ENCODE measurements around the gene ACE2. TPM values are rescaled to one million over a fixed set of nuclear protein-coding genes. Genes with fewer than 3 reads are reported as not detected.
A peak's percentile ranks its signal among the peaks of the same experiment; 100 is the strongest.

Gene ACE2
- total and polyA plus RNA-seq, 9 of the 15 experiments (the other 6 are each of a cell fraction or from before 2014, with no cell fraction given): 0.03 to 0.09 (median 0.07) TPM; not detected in 6

- intact Hi-C loops (cut with micrococcal nuclease) (no loop called here), in situ Hi-C loops (cut with MboI) (loop anchor here (10.0 kb wide), 1 partner anchor 209 kb away; no protein-coding TSS in a partner anchor)
- H3K79me2 ChIP-seq (ENCODE audit: control insufficient read depth, insufficient read depth, low read length): no peaks in the 10 kb centered on the region
- H3K36me3 ChIP-seq (ENCODE audit: control insufficient read depth, insufficient read depth, low read length): no peaks in the 10 kb centered on the region; the same call in 2 of the 3 replicates
- H3K4me2 ChIP-seq (ENCODE audit: insufficient read depth, low read length): no peak overlapping the region
- peaks cover 0 to 18% of the 10 kb centered on the region in 2 experiments; a peak in 2 of 5 replicates for H3K4me1 ChIP-seq (replicated peaks in 1 of 2; ENCODE audit: control insufficient read depth in 2 of 2, insufficient read depth in 2 of 2, low read length in 2 of 2)
- peak overlapping the region; percentile 61; the same call in 1 of the 2 replicates for H2AFZ ChIP-seq (ENCODE audit: low read depth, low read length)
- no peak overlapping the region for H3K4me3 ChIP-seq
- no peaks in the 10 kb centered on the region; the same call in 1 of the 2 replicates for H3K9me3 ChIP-seq (replicated peaks; ENCODE audit: control insufficient read depth, insufficient read depth, low read depth, low read length)
- H3K9me1 ChIP-seq (ENCODE audit: control insufficient read depth, insufficient read depth, low read length): no peaks in the 10 kb centered on the region
- WGBS (ENCODE audit: insufficient coverage, low coverage, missing lambda C conversion rate): 57% methylated on average over 2 of the region's 2 CpGs
- DNase-seq (ENCODE audit: extremely low read depth in 1 of 4, low spot score in 3 of 4) (no peak), ATAC-seq (no peak; the same call in 2 of the 3 replicates), FAIRE-seq (no peak)
- no peak overlapping the region for H3K9ac ChIP-seq (ENCODE audit: insufficient read depth in 1 of 2, low read depth in 2 of 2, low read length in 2 of 2)
- TF ChIP-seq HBP1 (CRISPR knock-in tag; IDR thresholded peaks at IDR 0.05) (no peak), NUFIP1 (IDR thresholded peaks at IDR 0.05; ENCODE audit: partially characterized antibody) (no peak), TBL1XR1 (IDR thresholded peaks at IDR 0.05; ENCODE audit: low read length in 2 of 2) (no peak), OTX1 (CRISPR knock-in tag; IDR thresholded peaks at IDR 0.05) (no peak), CCAR2 (IDR thresholded peaks at IDR 0.05; ENCODE audit: low read depth, low read length) (no peak), PHF8 (IDR thresholded peaks at IDR 0.05; ENCODE audit: borderline replicate concordance, low read length) (no peak), CHD7 (IDR thresholded peaks at IDR 0.05; ENCODE audit: low read depth, low read length) (no peak), MXI1 (IDR thresholded peaks at IDR 0.05; ENCODE audit: low read depth, low read length) (no peak), PHF20 (IDR thresholded peaks at IDR 0.05; ENCODE audit: partially characterized antibody) (no peak)
- ChIA-PET CTCF (ENCODE audit: low intra/inter-chr PET ratio) (no interaction called here), POLR2A (interaction anchor here (0.6 kb wide), 1 partner anchor 1846 kb away, joined by 3 read pairs; no protein-coding TSS in a partner anchor)
- no peak overlapping the region for H3K27ac ChIP-seq (ENCODE audit: extremely low read depth, low read depth, low read length)
- no peaks in the 10 kb centered on the region for H4K20me1 ChIP-seq (replicated peaks; ENCODE audit: control insufficient read depth, insufficient read depth, low read length)
- H3K27me3 ChIP-seq (ENCODE audit: control insufficient read depth in 2 of 2, insufficient read depth in 2 of 2, low read length in 2 of 2): no peaks in the 10 kb centered on the region
- no TSS peak for BruUV-seq (replicated peaks)
Measured at GRCh38 chrX:15574017-15574416, 26.7 kb downstream of the ACE2 start.
